Stimulated activated CD8-positive, alpha-beta memory T cell treated with anti-CD3 and anti-CD28 coated beads, Interleukin-12 subunit alpha, Interleukin-12 subunit beta, amount 100 ng/mL, for 4 hours (primary cell): ENCODE data around the gene TK1.
"Not testable (repeated sequence)": the region's sequence is repeated elsewhere in the genome, so short reads cannot be mapped to it uniquely, and the experiment has no call there.

Source experiments
- DNase-seq: peaks from one replicate; pipeline ENCODE4 v3.0.0-alpha.2; 2020; ENCODE audit warnings: low read depth

TK1 gene

DNA sequence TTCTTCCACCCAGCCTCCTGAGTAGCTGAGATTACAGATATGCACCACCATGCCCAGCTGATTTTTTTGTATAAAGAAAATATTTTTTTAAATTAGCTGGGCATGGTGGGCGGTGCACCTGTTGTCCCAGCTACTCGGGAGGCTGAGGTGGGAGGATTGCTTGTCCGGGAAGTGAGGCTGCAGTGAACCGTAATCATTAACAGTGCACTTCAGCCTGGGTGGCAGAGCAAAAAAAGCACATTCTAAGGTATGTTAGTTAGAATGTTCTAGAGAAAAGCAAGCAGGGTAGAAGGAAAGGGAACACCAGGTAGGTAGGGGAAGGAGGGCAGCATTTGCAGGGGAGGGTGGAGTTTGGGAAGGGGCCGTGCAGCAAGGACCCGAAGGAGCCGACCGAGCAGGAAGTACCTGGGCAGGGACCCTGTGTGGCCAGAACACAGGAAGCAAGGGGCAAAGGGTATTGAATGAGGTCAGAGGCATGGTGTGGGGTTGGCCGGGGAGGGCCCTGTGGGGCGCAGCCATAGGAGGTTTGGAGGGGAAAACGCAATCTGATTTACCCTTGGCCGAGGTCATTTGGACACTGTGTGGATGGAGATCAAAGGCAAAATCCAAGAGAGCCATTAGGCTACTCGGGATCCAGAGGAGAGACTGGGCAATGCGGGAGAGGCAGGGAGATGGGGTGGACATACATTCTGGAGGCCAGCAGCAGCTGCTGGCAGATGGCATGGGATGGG lies 38.4 kb downstream of the TK1 start:
- no peak for DNase-seq

DNA sequence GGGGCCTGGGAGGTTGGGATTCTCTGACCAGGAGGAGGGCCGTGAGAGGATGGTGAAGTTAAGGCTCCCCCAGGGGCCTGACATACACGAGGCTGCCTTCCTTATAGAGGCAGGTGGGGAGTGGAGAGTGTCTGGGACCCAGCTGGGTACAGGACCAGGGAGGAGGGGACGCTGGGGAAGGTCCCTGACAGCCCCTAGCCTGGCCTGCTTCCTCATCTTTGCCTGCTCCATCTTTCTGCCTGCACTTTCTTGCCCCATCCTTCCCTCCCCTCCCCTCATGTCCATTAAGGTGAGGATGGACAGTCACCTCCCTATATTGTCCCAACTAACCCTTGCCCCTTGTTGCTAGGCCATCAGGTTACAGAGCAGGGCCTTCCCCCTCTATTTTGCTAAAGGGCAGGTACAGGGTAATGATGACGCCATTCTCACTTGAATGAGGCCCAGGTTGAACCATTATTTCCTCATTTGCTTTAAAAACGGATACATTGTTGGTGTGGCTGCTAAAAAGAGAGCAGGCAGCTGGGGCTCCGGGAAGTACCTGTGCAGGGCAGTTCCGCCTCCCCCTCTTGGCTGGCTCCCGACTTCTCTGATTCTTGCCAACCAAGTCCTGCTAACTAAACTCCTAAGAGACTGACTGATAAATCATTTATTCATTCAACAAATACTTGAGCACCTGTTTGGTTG lies 39.4 kb downstream of the TK1 start:
- no peak for DNase-seq

DNA sequence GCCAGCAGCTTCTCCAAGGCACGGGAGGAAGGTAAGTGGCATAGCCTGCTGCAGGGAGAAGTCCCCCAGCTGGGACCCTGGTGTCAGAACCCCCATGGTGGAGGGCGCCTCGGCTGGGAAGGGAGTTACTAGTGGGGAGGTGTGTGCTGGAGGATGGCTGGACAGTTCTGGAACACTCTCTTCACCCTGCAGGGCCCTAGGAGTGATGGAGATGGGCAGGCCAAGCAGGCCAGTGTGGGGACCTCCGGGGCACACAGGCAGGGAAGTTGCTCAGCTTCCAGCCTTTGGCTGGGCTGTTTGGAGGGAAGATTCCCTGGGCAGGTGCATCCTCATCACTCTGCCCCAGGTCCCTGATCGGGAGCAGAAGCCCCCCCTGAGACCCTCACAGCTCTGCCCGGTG lies 40.0 kb downstream of the TK1 start:
- no peak for DNase-seq

GRCh38 chr17:78146471-78146869 lies 40.4 kb downstream of the TK1 start:
- DNase-seq, result no peak

DNA sequence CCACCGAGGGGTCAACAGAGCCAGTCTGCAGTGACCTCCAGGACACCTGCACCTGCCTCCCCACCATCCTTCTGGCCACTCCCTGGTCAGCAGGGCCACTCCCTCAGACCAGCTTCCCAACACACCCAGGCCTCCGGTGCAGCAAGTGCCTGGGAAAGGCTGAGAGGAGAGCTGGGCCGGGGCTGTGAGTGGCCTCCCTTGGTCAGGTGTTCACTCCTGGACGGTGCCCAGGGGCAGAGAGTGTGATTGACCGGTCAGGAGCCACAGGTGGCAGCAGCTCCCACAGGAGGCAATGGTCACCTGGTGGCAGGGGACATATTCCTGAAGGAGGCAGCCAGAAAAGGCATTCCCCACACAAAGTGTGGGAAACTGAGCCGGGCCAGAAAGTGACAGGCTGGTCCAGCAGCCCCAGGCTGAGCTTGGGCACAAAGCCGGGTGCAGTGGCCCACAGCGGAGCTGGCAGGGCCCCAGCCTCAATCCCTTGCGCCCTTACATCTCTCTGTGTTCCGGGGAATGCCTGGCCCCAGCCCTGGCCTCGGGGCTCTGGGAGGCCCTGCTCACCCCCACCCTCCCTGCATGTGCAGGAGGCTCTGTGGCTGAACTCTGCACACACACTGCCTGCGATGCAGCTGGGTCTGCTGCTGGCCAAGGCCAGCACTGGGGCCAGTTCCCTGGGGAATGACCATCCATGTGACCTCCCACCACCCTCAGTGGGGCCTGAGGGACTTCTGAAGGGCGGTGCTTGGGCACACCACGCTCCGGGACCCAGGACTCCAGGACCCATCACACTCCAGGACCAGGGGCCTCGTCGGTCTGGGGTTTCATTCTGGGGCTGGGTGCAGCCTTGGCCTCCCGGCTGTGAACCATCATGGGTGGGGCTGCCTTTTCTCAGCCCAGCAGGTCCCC lies 41.9 kb downstream of the TK1 start:
- DNase-seq, result no peak

GRCh38 chr17:78144147-78144719 lies 42.6 kb downstream of the TK1 start:
- DNase-seq, result no peak

DNA sequence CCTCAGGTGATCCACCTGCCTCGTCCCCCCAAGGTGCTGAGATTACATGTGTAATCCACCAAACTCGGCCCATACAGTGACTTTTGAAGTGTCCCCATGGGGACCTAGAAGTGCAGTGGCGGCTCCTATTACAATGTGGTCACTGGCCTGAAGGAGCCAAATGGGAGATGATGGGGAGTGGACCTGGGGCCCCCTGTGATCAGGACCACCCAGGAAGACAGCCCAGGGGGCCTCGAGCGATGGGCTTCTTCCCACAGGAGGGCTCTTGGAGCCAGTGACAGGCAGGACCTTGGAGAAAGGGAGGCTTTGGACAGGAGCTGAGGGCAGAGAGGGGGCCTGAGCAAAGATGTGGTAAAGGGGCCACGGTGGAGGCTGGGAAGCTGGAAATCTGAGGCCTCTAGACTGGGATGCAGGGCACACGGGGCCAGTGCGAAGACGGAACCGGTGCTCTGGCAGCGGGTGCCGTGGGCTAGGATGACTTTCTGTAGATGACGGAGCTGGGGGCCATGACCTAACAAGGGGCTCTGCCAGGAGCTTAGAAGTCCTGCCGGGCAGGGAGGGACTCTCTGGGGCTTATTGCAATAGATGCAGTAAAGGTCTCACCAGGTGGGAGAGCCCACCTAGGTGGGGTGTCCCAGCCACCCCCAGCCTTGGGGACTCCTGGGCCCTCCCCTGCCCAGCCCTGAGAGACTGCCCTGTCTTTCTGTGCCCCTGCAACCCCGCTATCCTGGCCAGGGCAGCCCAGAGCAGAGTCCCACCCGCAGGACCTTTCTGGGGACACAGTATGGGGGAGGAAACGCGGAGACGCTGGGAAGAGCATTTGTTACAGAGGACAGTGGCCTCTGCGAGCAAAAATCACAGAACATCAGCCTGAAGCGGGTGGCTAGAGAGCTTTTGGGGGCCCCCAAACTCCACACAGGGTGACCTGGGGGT lies 43.4 kb downstream of the TK1 start:
- DNase-seq, result no peak

DNA sequence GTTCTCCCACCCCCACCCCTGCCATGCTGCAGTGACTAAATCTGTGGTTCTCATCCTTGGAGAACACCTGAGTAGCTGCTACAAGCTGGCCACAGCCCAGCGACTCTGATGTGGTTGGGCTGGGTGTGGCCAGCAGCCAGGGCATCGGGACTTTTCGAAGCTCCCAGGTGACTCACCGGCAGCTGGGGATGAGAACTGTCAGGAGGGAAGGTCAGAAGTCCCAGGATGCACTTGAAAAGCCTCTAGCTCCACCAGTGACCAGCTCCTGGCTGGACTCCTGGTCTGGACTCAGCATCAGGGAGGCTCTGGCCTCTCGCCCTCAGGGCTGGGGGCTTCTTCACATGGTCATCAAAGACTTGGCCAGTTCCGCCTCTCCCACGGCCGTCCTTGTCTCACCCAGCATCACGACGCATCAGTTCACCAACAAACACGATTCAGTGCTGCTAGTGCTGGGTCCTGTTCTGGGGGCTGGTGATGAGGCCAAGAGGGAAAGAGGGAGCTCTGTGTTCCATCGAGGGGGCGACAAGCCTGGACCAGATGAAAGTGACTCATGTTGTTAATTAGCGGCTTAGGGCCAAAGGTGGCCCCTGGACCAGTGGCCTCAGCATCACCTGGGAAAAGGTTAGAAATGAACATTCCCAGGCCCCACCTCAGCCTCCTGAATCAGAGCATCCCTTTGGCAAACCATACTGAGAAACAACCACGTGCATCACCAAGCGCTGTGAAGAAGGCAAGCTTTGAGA lies 44.6 kb downstream of the TK1 start:
- DNase-seq, result no peak

DNA sequence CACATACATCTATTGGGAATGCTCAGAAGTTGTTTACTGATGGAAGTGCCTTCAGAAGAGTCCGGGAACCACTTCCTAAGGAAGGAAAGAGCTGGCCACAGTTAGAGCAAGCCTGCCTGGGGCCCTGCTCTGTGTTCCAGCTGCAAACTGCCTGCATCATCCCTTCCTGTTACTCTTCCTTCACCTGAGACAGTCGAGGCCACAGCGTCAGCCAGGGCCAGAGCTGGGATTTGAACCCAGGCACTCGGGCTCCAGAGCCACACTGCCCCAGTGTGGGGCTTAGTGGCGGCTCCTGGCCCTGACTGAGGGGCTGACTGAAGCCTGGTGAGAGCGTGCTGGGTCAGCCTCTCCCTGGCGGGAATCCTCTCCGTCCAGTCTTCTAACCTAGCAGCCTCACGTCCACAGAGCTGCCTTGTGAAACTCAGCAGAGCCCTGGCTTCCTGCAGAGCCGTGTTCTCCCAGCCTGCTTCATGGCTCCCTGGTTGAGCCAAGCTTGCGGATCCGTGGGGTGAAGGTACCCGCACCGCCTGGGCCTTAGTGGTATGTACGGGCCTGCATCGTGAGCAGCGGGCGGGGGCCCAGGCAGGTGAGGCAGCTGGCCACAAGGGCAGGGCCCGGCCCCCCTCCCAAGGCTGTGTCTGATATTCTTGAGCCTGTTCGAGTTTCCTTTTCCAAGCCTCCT lies 45.3 kb downstream of the TK1 start:
- no peak for DNase-seq

DNA sequence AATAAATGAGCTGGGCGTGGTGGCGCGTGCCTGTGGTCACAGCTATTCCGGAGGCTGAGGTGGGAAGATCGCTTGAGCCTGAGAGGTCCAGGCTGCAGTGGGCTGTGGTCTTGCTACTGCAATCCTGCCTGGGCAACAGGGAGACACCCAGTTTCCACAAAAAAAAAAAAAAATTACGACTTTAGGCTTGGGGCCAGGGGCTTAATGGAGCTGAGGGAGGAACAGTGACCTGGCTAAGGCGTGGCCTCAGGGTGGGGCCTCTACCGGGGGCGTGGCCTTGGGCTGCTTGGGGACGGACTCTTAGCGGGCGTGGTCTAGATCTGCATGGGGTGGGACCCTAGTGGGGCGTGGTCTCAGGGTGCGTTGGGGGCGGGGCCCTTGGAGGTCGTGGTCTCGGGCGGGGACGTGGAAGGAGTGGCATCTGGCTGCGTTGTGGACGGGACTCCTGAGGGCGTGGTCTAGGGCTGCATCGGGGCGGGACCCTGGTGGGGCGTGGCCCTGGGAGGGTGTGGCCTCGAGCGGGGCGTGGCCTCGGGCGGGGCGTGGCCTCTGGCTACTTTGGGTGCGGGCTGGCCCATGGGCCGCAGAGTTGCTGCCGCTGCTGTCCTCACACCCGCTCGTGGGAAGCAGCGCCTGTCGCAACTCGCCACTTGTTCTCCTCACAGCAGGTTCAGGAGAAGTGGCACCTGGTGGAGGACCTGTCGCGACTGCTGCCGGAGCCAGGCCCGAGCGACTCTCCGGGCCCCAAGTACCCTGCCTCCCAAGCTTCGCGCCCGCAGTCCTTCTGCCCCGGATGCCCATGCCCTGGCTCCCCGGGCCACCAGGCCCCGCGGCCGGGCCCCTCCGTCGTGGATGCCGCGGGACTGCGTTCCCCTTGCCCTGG lies 46.4 kb downstream of the TK1 start:
- peak; percentile 73 for DNase-seq

DNA sequence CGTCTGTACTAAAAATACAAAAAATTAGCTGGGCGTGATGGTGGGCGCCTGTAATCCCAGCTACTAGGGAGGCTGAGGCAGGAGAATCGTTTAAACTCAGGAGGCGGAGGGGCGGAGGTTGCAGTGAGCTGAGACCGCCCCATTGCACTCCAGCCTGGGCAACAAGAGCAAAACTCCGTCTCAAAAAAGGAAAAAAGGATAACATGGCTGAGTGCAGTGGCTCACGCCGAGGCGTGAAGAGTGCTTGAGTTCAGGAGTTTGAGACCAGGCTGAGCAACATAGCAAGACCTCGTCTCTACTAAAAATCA lies 47.0 kb downstream of the TK1 start:
- not testable (repeated sequence) for DNase-seq

DNA sequence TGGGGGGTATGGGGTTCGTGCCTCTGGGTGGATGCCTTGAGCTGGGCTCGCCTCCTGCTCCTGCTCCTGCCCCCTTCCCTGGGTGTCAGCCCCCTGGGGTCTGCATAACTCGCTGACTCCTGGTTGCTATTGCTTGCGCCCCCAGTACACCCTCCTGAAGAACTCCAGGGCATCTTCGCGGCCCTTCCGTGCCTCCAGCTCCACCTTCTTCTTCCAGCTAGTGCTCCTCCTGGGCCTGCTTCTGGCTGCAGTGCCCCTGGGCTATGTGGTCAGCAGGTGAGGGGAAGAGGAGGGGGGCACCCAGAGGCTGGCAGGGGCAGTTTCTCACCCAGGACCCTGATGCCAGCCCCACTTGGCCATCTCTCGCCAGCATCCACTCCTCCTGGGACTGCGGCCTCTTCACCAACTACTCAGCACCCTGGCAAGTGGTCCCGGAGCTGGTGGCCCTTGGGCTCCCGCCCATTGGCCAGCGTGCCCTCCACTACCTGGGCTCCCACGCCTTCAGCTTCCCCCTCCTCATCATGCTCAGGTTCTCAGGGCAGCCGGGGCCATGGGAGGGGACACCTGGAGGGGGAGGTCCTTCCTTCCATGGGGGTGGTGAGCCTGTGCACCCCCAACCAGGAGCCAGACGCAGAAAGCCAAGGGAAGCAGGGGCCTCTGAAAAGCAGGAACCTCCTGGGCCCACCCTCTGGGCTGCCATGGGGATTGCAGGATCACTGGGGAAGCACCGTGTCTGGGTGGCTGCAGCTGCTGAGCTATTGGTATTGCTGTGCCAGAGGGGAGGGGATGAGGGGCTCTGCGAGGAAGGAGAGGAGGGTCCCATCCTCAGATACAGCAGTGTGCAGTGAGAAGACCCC lies 48.4 kb downstream of the TK1 start:
- no peak for DNase-seq

- DNase-seq, result no peak
Measured at GRCh38 chr17:78137392-78138203, 49.3 kb downstream of the TK1 start.

- DNase-seq, result no peak
Measured at GRCh38 chr17:78135858-78136500, 50.9 kb downstream of the TK1 start.

- no peak for DNase-seq
Measured at GRCh38 chr17:78134899-78135385, 51.9 kb downstream of the TK1 start.
